NCI-H2196 treated with DMSO at 0.1 percent for 48 hours (cell line): ENCODE results near the gene HECTD1.
"Not testable (repeated sequence)": the region's sequence is repeated elsewhere in the genome, so short reads cannot be mapped to it uniquely, and the experiment has no call there.

Experiments used
- DNase-seq: peaks from one replicate; lab custom pipeline; 2025; ENCODE audit not compliant: unreplicated experiment; lab: John Stamatoyannopoulos, UW

Gene HECTD1

GRCh38 chr14:31093884-31094839 is 113.4 kb downstream of the HECTD1 start:
- not testable (repeated sequence) for DNase-seq

DNA sequence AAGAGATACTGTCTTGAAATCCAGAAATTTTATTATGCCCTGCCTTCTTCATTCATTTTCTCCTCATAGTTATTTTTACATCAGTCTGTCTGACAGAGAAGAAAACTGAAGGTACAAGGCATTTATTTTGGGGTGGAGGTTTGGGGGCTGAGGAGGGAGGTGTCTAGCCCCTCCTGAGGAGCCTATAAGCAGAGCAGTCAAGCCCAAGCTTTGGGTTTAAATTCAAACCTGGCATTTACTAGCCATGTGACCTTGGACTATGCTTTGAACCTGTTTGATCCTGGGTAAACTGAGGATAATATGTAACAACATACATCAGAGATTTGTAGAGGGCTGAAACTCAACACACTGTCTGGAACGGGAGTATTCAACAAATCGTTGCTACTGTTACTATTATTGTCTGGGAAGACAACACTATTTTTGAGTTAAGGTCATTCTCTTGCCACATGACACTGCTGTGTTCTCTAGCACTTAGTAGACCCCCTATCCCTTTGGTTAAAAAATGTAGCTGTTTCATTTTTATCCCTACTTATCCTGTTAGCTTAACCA is 115.4 kb downstream of the HECTD1 start:
- no peak for DNase-seq

- no peak for DNase-seq
These were observed 116.5 kb downstream of the HECTD1 start for GRCh38 chr14:31090883-31091764.

- not testable (repeated sequence) for DNase-seq
These were observed 121.1 kb downstream of the HECTD1 start for GRCh38 chr14:31086466-31086865.

DNA sequence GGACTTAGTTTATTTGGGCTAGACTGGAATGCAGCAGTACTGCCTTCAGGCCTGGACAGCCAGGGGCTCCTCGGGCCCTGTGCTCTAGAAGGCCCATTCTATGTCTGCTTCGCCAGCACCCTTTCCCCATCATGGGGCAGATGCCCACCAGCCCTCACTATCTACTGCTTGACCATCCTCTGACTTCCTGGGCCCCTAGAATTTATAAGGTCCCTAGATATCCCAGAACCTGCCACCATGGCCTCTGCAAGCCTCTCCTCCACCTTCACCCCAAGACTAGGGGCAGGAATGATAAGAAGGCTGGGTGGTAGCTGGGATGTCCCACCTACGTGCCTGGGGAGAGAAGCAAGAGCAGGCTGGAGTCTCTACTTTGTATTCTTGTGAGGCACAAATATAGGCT is 122.6 kb downstream of the HECTD1 start:
- no peak for DNase-seq

DNA sequence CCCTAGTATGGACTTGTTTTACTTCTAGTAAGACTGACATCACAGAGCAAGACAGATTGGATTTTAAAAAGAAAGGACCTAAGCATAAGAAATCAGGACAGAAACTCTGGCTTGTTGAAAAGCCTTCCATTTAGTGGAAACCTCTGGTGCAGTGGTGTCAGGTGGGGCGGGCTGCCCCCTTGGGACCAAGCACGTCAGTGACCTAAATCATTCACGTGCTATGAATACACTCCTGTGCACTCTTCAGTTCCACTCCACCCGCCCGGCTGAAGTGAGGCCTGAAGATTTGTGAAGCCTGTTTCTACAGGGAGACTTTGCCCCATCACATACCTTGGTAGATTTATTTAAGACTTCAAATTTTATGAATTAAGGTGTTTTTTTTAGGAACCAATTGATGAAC is 123.2 kb downstream of the HECTD1 start:
- no peak for DNase-seq

DNA sequence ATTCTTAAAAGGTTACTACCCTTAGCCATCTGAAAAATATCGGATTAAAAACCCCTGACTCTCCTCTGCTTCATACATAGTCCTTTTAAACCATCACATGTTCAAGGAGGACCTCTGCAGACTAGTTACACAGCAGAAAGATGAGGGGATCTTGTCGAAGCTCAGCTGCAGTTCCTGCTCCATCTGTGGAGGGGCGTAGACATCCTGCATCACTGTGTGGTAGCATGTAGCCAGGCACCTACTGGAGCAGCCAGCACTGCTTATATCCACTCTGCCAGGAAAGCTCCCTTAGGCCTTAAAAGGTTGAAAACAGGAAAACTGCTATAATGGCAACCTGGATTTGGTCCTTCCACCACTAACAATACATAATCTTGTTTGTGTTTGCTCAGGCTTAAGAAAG is 123.8 kb downstream of the HECTD1 start:
- DNase-seq, result no peak

DNA sequence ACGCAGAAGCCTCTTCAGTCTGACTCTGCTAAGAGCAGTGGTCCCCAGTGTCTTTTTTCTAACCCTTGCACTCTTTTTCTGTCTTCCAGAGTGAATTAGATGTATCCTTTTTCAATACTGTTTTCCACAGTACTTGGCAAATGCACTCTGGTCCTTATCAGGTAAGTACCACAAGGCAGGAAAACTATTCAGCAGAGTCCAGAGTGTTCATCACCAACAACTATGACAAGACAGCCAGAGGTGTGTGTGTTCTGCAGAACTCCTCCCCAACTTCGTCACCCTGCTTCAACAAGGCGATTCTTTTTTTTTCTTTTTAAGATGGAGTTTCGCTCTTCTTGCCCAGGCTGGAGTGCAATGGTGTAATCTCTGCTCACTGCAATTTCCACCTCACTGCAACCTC is 127.1 kb downstream of the HECTD1 start:
- DNase-seq, result no peak

- no peak for DNase-seq
These were observed 127.5 kb downstream of the HECTD1 start for GRCh38 chr14:31080056-31080455.

- DNase-seq, result no peak
These were observed 128.8 kb downstream of the HECTD1 start for GRCh38 chr14:31078766-31079165.

GRCh38 chr14:31075144-31075543 is 132.4 kb downstream of the HECTD1 start:
- DNase-seq, result no peak

DNA sequence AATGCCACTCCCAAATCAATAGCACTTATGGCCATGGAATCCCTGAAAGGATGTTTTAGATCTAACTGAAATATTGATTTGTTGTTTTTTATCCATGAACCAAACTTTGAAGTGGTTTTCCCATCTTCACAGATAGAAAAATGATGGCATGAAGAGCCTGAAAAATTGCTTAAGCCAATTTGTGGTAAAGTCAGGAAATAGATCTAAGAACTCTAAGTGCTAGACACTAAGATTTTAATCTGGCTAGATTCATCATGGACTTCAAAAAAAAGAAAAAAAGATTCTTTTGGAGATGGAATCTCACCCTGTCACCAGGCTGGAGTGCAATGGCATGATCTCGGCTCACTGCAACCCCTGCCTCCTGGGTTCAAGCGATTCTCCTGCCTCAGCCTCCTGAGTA is 136.4 kb downstream of the HECTD1 start:
- DNase-seq, result no peak

DNA sequence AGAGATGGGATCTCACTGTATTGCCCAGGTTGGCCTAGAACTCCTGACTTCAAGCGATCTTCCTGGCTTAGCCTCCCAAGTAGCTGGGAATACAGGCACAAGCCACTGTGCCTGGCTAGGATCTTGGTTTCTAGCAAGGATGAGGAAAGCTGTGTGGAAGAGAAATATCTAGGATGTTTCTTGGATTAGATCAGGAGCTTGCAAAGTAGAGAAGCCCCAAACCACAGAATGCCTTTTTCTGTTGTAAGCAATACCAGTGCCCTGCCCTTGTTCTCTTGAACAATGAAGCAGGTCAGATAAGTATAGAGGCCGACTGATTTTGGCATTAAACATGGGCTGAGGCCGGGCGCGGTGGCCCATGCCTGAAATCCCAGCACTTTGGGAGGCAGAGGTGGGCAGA is 137.2 kb downstream of the HECTD1 start:
- no peak for DNase-seq

DNA sequence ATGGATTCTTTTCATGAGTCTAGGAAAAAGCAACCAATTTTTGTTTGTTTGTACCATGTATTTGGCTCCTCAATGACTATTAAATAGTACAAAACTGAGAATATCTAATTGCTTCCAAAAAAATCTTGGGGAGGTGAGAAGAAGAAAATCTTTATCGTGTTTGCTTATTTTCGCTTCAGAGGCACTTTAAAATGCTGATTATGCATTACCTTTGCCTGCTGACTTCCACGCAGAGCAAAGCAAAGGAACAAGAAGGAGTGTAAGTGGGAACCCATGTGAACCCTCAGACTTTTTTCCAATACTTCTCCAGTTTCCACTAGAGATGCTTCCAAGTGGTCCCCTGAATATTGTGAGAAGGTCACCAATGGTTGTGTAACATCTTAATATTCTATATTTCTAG is 138.2 kb downstream of the HECTD1 start:
- DNase-seq, result no peak

DNA sequence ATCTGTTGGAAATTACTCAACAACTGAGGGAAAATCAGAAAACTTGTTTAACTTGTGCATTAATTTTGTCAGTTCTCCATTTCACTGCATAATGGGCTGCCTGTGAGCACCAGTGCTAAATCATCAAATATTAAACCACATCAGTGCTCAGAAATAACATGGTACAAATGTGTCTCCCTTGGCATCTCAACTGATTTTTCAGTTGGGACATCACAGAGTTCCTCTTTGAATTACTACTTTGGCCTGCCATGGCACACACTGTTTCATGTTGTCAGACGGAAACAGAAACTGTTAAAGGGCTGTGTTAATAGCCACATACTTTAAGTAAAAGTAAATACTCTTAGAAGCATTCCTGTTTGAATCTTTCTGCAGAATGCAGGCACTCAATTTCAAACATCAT is 139.4 kb downstream of the HECTD1 start:
- no peak for DNase-seq

GRCh38 chr14:31062908-31063307 is 144.7 kb downstream of the HECTD1 start:
- DNase-seq, result not testable (repeated sequence)

GRCh38 chr14:31060253-31060875 is 147.2 kb downstream of the HECTD1 start:
- DNase-seq, result no peak

- DNase-seq, result no peak
These were observed 148.3 kb downstream of the HECTD1 start for GRCh38 chr14:31059152-31059924.

GRCh38 chr14:31057701-31058364 is 149.8 kb downstream of the HECTD1 start:
- DNase-seq, result no peak

DNA sequence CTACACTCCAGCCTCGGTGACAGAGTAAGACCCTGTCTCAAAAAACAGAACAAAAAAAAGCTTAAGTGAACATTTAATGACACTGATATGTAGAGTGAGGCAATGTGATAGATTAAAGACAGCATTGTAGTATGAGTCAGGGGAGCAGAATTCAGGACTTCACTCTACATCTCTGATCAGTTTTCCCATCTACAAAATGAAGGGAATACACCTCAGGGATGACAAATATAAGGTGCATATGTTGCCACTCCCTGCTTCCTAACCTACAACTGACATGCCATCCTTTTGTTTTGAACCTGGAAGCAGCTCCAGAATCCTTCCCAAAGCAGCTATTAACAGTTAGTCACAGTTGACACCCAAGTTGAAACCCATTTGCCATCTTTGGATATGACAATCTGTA is 150.6 kb downstream of the HECTD1 start:
- no peak for DNase-seq
